ENCODE data around the gene TTF1. TPM values are rescaled to one million over a fixed set of nuclear protein-coding genes. Genes with fewer than 3 reads are reported as not detected.

The TTF1 gene
- total and polyA plus RNA-seq, 2 of the 13 experiments (the other 11 are each of a cell fraction or from before 2014, with no cell fraction given), result 3.4 to 9.8 TPM

GRCh38 chr9:132406554-132407122, at the start of gene TTF1 (continued):
- TF ChIP-seq ZNF343 (CRISPR knock-in tag; IDR thresholded peaks at IDR 0.05) (no peak), ZNF615 (CRISPR knock-in tag; IDR thresholded peaks at IDR 0.05; ENCODE audit: borderline replicate concordance) (no peak), ZNF720 (CRISPR knock-in tag; IDR thresholded peaks at IDR 0.05) (no peak), WIZ (CRISPR knock-in tag; IDR thresholded peaks at IDR 0.05) (no peak), PAF1 (CRISPR knock-in tag; IDR thresholded peaks at IDR 0.05) (no peak), ZNF407 (CRISPR knock-in tag; IDR thresholded peaks at IDR 0.05; ENCODE audit: not compliant biosample characterization) (no peak), ZBTB49 (CRISPR knock-in tag; IDR thresholded peaks at IDR 0.05; ENCODE audit: borderline replicate concordance) (no peak), RORA (CRISPR knock-in tag; IDR thresholded peaks at IDR 0.05) (no peak), ZNF383 (CRISPR knock-in tag; IDR thresholded peaks at IDR 0.05; ENCODE audit: borderline replicate concordance) (no peak), ZNF205 (CRISPR knock-in tag; IDR thresholded peaks at IDR 0.05) (no peak), ZNF225 (CRISPR knock-in tag; IDR thresholded peaks at IDR 0.05) (no peak), MYNN (CRISPR knock-in tag; IDR thresholded peaks at IDR 0.05; ENCODE audit: low read depth) (no peak), GTF3A (CRISPR knock-in tag; conservative IDR thresholded peaks at IDR 0.05) (no peak), NFIC (IDR thresholded peaks at IDR 0.05; ENCODE audit: low read length) (no peak), ZFYVE20 (CRISPR knock-in tag; IDR thresholded peaks at IDR 0.05; ENCODE audit: borderline replicate concordance, low read depth) (no peak), CHD4 (IDR thresholded peaks at IDR 0.05; ENCODE audit: borderline replicate concordance, low read length) (no peak), NFIB (CRISPR knock-in tag; IDR thresholded peaks at IDR 0.05; ENCODE audit: borderline replicate concordance) (no peak), MED8 (CRISPR knock-in tag; IDR thresholded peaks at IDR 0.05; ENCODE audit: insufficient replicate concordance) (no peak), GRHL1 (CRISPR knock-in tag; conservative IDR thresholded peaks at IDR 0.05) (no peak)

Data from HepG2 (cell line).